ENCODE measurements around the gene NPAS3. TPM values are rescaled to one million over a fixed set of nuclear protein-coding genes. Genes with fewer than 3 reads are reported as not detected.

NPAS3 gene
- total RNA-seq, 1 donor from 2014 or later = 2.5 TPM

DNA sequence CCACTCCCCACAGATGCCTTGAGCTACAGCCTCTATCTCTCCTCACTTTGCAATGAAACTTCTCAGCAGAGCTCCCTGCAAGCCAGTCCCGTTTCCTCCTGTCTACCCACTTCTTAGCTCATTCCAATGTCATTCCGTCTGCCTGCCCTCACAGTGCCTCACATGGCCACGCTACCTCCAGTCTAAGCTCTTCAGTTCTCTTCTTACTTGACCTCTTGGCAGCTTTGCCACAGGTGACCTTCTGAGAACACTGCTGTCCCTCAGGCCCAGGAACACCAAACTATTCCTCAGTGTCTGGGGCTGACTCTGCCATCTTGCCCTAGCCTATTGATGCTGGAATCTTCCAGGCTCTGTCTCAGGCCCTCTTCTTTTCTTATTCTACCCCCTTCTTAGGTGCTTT, 902.1 kb downstream of the NPAS3 start:
- H3K36me3 ChIP-seq = no peaks in the 10 kb centered on the region
- no peaks in the 10 kb centered on the region for H3K27me3 ChIP-seq (ENCODE audit: low read depth)
- TF ChIP-seq, protein P1, sequence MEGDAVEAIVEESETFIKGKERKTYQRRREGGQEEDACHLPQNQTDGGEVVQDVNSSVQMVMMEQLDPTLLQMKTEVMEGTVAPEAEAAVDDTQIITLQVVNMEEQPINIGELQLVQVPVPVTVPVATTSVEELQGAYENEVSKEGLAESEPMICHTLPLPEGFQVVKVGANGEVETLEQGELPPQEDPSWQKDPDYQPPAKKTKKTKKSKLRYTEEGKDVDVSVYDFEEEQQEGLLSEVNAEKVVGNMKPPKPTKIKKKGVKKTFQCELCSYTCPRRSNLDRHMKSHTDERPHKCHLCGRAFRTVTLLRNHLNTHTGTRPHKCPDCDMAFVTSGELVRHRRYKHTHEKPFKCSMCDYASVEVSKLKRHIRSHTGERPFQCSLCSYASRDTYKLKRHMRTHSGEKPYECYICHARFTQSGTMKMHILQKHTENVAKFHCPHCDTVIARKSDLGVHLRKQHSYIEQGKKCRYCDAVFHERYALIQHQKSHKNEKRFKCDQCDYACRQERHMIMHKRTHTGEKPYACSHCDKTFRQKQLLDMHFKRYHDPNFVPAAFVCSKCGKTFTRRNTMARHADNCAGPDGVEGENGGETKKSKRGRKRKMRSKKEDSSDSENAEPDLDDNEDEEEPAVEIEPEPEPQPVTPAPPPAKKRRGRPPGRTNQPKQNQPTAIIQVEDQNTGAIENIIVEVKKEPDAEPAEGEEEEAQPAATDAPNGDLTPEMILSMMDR (IDR thresholded peaks at IDR 0.05; ENCODE audit: borderline replicate concordance) = no peak
- H3K4me1 ChIP-seq = peaks cover 14% of the 10 kb centered on the region
- no peak for DNase-seq
- no peaks in the 10 kb centered on the region for H3K9me3 ChIP-seq (replicated peaks)
- intact Hi-C loops (cut with micrococcal nuclease) = loop anchor here (5.0 kb wide), 1 partner anchor 267 kb away; no protein-coding TSS in a partner anchor
- H3K4me3 ChIP-seq = no peak overlapping the region
- H3K27ac ChIP-seq (replicated peaks) = no peak overlapping the region

DNA sequence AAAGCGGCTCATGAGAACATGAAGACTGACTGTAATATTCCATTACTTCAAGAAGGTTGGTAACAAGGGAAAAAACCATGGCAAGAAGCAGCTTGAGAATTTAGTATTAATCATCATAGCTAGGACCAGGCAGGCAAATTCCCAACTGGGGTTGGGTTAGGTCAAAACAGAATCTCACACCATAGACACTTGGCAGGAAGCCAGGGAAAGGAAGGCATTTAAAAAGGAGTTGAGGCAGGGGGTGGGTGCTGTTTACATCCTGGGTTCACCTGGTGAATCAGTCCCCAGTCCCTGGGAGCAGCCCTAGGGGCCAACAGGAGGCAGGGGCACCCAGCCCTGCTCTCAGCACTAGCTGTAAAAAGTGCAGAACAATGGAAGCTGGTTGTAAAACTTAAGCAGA, 903.6 kb downstream of the NPAS3 start:
- H3K36me3 ChIP-seq = no peaks in the 10 kb centered on the region
- H3K27ac ChIP-seq (replicated peaks) = no peak overlapping the region
- intact Hi-C loops (cut with micrococcal nuclease) = loop anchor here (5.0 kb wide), 1 partner anchor 265 kb away; no protein-coding TSS in a partner anchor
- peaks cover 14% of the 10 kb centered on the region for H3K4me1 ChIP-seq
- no peak for DNase-seq
- H3K27me3 ChIP-seq (ENCODE audit: low read depth) = no peaks in the 10 kb centered on the region
- TF ChIP-seq, protein P1 (IDR thresholded peaks at IDR 0.05; ENCODE audit: borderline replicate concordance) = no peak
- H3K4me3 ChIP-seq = no peak overlapping the region
- no peaks in the 10 kb centered on the region for H3K9me3 ChIP-seq (replicated peaks)

DNA sequence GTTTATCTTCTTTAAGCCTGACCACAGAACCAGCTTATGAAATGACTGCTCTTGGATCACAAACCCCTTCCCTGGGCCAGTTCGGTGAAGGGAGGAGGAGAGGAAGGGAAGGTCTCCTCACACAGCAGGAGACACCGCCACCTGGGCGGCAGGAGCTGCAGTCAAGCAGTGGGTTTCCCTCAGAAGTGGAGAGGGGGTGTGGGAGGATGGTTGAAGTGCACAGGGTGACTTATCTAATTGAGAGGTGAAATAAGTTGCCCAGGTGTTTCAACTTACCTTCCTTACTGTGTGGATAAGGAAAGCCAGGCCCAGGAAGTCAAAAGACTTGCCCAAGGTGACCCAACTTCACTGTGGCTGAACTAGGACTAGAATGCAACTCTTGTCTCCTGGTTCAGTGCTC, 905.4 kb downstream of the NPAS3 start:
- Histone ChIP-seq H3K36me3 (no peaks in the 10 kb centered on the region), H3K4me3 (no peak overlapping the region), H3K9me3 (replicated peaks) (no peaks in the 10 kb centered on the region), H3K4me1 (peaks cover 9% of the 10 kb centered on the region), H3K27me3 (ENCODE audit: low read depth) (no peaks in the 10 kb centered on the region), H3K27ac (replicated peaks) (no peak overlapping the region)
- intact Hi-C loops (cut with micrococcal nuclease) = loop anchor here (5.0 kb wide), 1 partner anchor 263 kb away; no protein-coding TSS in a partner anchor
- no peak for DNase-seq
- TF ChIP-seq, protein P1 (IDR thresholded peaks at IDR 0.05; ENCODE audit: borderline replicate concordance) = no peak

DNA sequence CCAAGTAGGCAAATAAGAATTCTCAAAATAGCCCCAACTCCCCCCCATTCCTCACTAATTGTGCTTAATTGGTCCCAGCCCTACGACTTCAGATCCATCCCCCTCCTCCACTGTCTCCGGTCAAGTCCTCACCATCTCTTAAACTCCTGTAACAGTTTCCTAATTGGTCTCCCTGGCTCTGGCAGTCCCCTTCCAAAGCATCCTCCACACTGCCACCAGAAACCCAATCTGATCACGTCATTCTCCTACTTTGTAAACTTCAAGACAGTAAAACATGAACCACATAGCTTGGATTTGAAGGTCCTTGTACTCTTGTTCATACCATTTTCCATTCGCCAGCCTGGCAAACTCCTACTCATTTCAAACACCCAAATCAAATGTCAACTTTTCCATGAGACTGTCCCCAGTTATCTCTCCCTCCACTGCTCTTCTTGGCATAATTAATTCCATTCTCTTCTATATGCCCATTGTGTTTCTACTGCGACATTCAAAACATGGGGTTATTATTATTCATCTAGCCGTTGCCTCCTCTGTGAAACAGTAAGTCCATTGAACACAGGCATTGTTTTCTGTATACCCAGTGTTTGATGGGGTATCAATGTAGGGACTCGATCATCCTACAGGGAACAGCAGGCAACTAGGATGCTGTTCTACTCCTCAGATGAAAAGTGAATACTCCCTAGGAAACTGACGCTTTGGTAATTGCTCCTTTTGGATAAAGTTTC, 907.6 kb downstream of the NPAS3 start:
- DNase-seq = no peak
- H3K4me3 ChIP-seq = no peak overlapping the region
- peaks cover 6% of the 10 kb centered on the region for H3K4me1 ChIP-seq
- no peaks in the 10 kb centered on the region for H3K9me3 ChIP-seq (replicated peaks)
- no peaks in the 10 kb centered on the region for H3K36me3 ChIP-seq
- TF ChIP-seq, protein P1 (IDR thresholded peaks at IDR 0.05; ENCODE audit: borderline replicate concordance) = no peak
- intact Hi-C loops (cut with micrococcal nuclease) = no loop called here
- no peaks in the 10 kb centered on the region for H3K27me3 ChIP-seq (ENCODE audit: low read depth)
- H3K27ac ChIP-seq (replicated peaks) = no peak overlapping the region

GRCh38 chr14:33847066-33847465, 908.4 kb downstream of the NPAS3 start:
- H3K4me1 ChIP-seq = peaks cover 14% of the 10 kb centered on the region
- DNase-seq = no peak
- no peaks in the 10 kb centered on the region for H3K27me3 ChIP-seq (ENCODE audit: low read depth)
- no peaks in the 10 kb centered on the region for H3K36me3 ChIP-seq
- H3K9me3 ChIP-seq (replicated peaks) = no peaks in the 10 kb centered on the region
- no peak overlapping the region for H3K27ac ChIP-seq (replicated peaks)
- intact Hi-C loops (cut with micrococcal nuclease) = no loop called here
- no peak overlapping the region for H3K4me3 ChIP-seq
- TF ChIP-seq, protein P1 (IDR thresholded peaks at IDR 0.05; ENCODE audit: borderline replicate concordance) = no peak
